Stomach (tissue), 4 donors: Measurements from ENCODE around the gene POLA1.

Experiments used
- POLR2A ChIP-seq, 4 donors: fragments of 450-650 bp; IDR thresholded peaks; one replicate each; pipeline ENCODE4 v1.6.1; 2016; ENCODE audit warnings: antibody characterized with exemption in 4 of 4, control low read depth in 2 of 4, mild to moderate bottlenecking in 1 of 4, moderate library complexity in 1 of 4
- POLR2AphosphoS5 ChIP-seq, 3 donors: sonication (generic); formaldehyde crosslinking; IDR thresholded peaks; one replicate each; pipeline ENCODE4 v1.6.1; 2016; ENCODE audit warnings: antibody characterized with exemption in 3 of 3

- TF ChIP-seq POLR2AphosphoS5 (IDR thresholded peaks at IDR 0.05) = no peak
- TF ChIP-seq POLR2A (IDR thresholded peaks at IDR 0.05) = no peak
Measured at GRCh38 chrX:25020905-25021449, 327.3 kb downstream of the POLA1 start.
